Measurements from ENCODE around the gene ANAPC4. TPM values are rescaled to one million over a fixed set of nuclear protein-coding genes. Genes with fewer than 3 reads are reported as not detected.

The ANAPC4 gene
- polyA plus RNA-seq, 2 of the 4 experiments (the other 2 are of a cell fraction) = 15.7 to 21.2 TPM

GRCh38 chr4:25423548-25423947 is 46.5 kb downstream of the ANAPC4 start:
- no peaks in the 10 kb centered on the region for H3K4me1 ChIP-seq
- FAIRE-seq = no peak
- no peak overlapping the region for H3K27ac ChIP-seq
- TF ChIP-seq RAD21 (conservative IDR thresholded peaks at IDR 0.05 in 1 of 2, IDR thresholded peaks at IDR 0.05 in 1 of 2) (no peak), HOXB5 (CRISPR knock-in tag; IDR thresholded peaks at IDR 0.05) (no peak), BHLHE40 (IDR thresholded peaks at IDR 0.05; ENCODE audit: low read depth, low read length) (no peak), BCL3 (IDR thresholded peaks at IDR 0.05) (no peak), NR3C1 (IDR thresholded peaks at IDR 0.05) (no peak), PHF8 (IDR thresholded peaks at IDR 0.05; ENCODE audit: borderline replicate concordance, low read depth) (no peak), MYC (IDR thresholded peaks at IDR 0.05; ENCODE audit: borderline replicate concordance, low read length) (no peak), CHD4 (IDR thresholded peaks at IDR 0.05; ENCODE audit: borderline replicate concordance) (no peak), FOSL2 (IDR thresholded peaks at IDR 0.05) (no peak), FOSL2 (CRISPR knock-in tag; IDR thresholded peaks at IDR 0.05) (no peak)
- H3K4me3 ChIP-seq = no peak overlapping the region
- no peaks in the 10 kb centered on the region for H3K9me3 ChIP-seq
- CTCF ChIA-PET = interaction anchor here (0.6 kb wide), 1 partner anchor 43 kb away, joined by 3 read pairs; no protein-coding TSS in a partner anchor
- POLR2A ChIA-PET = no interaction called here
- 100% methylated on average over 1 of the region's 1 CpG for WGBS (ENCODE audit: missing lambda C conversion rate)
- DNase-seq (ENCODE audit: low read depth in 1 of 2, low spot score in 1 of 2) = no peak
- ATAC-seq = no peak
- no peak overlapping the region for H3K4me2 ChIP-seq

GRCh38 chr4:25424539-25425228 is 47.6 kb downstream of the ANAPC4 start:
- TF ChIP-seq JUN (IDR thresholded peaks at IDR 0.05) = no peak
- TF ChIP-seq TP53 (CRISPR knock-in tag; IDR thresholded peaks at IDR 0.05) = no peak
- TF ChIP-seq ESRRA (IDR thresholded peaks at IDR 0.05; ENCODE audit: borderline replicate concordance, low read length) = no peak
- TF ChIP-seq PBX3 (IDR thresholded peaks at IDR 0.05) = no peak
- no peak for TF ChIP-seq HOXB5 (CRISPR knock-in tag; IDR thresholded peaks at IDR 0.05)
- TF ChIP-seq HDAC2 (IDR thresholded peaks at IDR 0.05) = no peak
- TF ChIP-seq MYC (IDR thresholded peaks at IDR 0.05; ENCODE audit: borderline replicate concordance, low read length) = no peak
- TF ChIP-seq EHF (CRISPR knock-in tag; IDR thresholded peaks at IDR 0.05) = no peak
- TF ChIP-seq ELK1 (IDR thresholded peaks at IDR 0.05; ENCODE audit: low read depth, low read length) = no peak
- TF ChIP-seq MAZ (IDR thresholded peaks at IDR 0.05; ENCODE audit: borderline replicate concordance, low read depth, low read length) = no peak
- TF ChIP-seq SREBF2 (IDR thresholded peaks at IDR 0.05) = no peak
- TF ChIP-seq RNF2 (IDR thresholded peaks at IDR 0.05; ENCODE audit: borderline replicate concordance, low read depth) = no peak
- TF ChIP-seq E2F6 (IDR thresholded peaks at IDR 0.05; ENCODE audit: borderline replicate concordance, low read depth) = no peak
- no peak for TF ChIP-seq CBX2 (IDR thresholded peaks at IDR 0.05; ENCODE audit: borderline replicate concordance, low read depth)
- WGBS (ENCODE audit: missing lambda C conversion rate) = 90% methylated on average over 6 of the region's 9 CpGs
- FAIRE-seq = no peak
- no peak overlapping the region for H3K27ac ChIP-seq
- ChIA-PET CTCF (interaction anchor here (1.4 kb wide), 1 partner anchor 368 kb away, joined by 3 read pairs; no protein-coding TSS in a partner anchor), POLR2A (no interaction called here)
- no peak overlapping the region for H3K4me2 ChIP-seq
- H3K9me3 ChIP-seq = no peaks in the 10 kb centered on the region
- H3K4me1 ChIP-seq = no peaks in the 10 kb centered on the region
- H3K4me3 ChIP-seq = no peak overlapping the region
- no peak for DNase-seq (ENCODE audit: low read depth in 1 of 2, low spot score in 1 of 2)
- ATAC-seq = no peak
